Activated B cell treated with CpG ODN at 0.5 μM for 24 hours (primary cell): Measurements from ENCODE around the gene TMA7. TPM values are rescaled to one million over a fixed set of nuclear protein-coding genes. Genes with fewer than 3 reads are reported as not detected.

Experiments used
- ATAC-seq: fragments of 200-7000 bp; cut with Tn5 transposase; one replicate; pipeline ENCODE4 v1.10.0; 2021; ENCODE audit warnings: low read depth, mild to moderate bottlenecking, moderate library complexity
- CTCF ChIA-PET: fragments of 350-600 bp; sonication (Branson Sonifier 250); formaldehyde crosslinking; loops from one replicate; lab custom pipeline; 2021; ENCODE audit warnings: antibody characterized with exemption; lab: Charles Lee
- POLR2A ChIA-PET: fragments of 350-600 bp; sonication (Branson Sonifier 250); formaldehyde crosslinking; loops from one replicate; lab custom pipeline; 2021; ENCODE audit warnings: antibody characterized with exemption; lab: Charles Lee
- DNase-seq: peaks from one replicate; pipeline ENCODE4 v3.0.0; 2022
- H3K27ac Mint-ChIP-seq: one replicate; pipeline ENCODE4 v1.8.0; 2020; ENCODE audit warnings: mixed read lengths
- H3K27me3 Mint-ChIP-seq: one replicate; pipeline ENCODE4 v1.8.0; 2021; ENCODE audit warnings: mixed read lengths
- H3K36me3 Mint-ChIP-seq: one replicate; pipeline ENCODE4 v1.8.0; 2021; ENCODE audit warnings: low read depth, mixed read lengths
- H3K4me1 Mint-ChIP-seq: one replicate; pipeline ENCODE4 v1.8.0; 2021; ENCODE audit warnings: mixed read lengths
- H3K4me3 Mint-ChIP-seq: one replicate; pipeline ENCODE4 v1.8.0; 2020; ENCODE audit warnings: mild to moderate bottlenecking, mixed read lengths
- H3K9me3 Mint-ChIP-seq: one replicate; pipeline ENCODE4 v1.8.0; 2020; ENCODE audit warnings: mixed read lengths
- CTCF ChIP-seq: fragments of 200-600 bp; IDR thresholded peaks from one replicate; pipeline ENCODE4 v1.8.0; 2022; ENCODE audit warnings: antibody characterized with exemption, mild to moderate bottlenecking
- intact Hi-C: fragments of 100-400 bp; cut with micrococcal nuclease; formaldehyde crosslinking; loops from one replicate; pipeline ENCODE4 v1.15.1; 2024
- total RNA-seq: library from RNA; stranded (reverse); gene quantifications from 2 replicates; pipeline ENCODE4 v1.2.3, GENCODE V29; 2022

Gene TMA7
- total RNA-seq, 1 donor from 2014 or later = 216 TPM

- TF ChIP-seq CTCF = no peak
- H3K9me3 Mint-ChIP-seq = no peaks in the 10 kb centered on the region
- POLR2A ChIA-PET = no interaction called here
Measured at GRCh38 chr3:48415251-48415953, 24.7 kb upstream of the TMA7 start.

GRCh38 chr3:48416091-48416505, 24.0 kb upstream of the TMA7 start:
- H3K27ac Mint-ChIP-seq = no peak overlapping the region
- H3K4me1 Mint-ChIP-seq = no peaks in the 10 kb centered on the region
- DNase-seq (no peak), ATAC-seq (no peak)
- H3K9me3 Mint-ChIP-seq = no peaks in the 10 kb centered on the region
- H3K4me3 Mint-ChIP-seq = no peak overlapping the region
- intact Hi-C loops = no loop called here
- POLR2A ChIA-PET = no interaction called here
- H3K36me3 Mint-ChIP-seq = no peaks in the 10 kb centered on the region
- no peaks in the 10 kb centered on the region for H3K27me3 Mint-ChIP-seq
- CTCF ChIA-PET = interaction anchor here (0.6 to 3.1 kb wide), 2 partner anchors 20 to 1084 kb away, joined by 3 to 8 read pairs; no protein-coding TSS in a partner anchor
- TF ChIP-seq CTCF = no peak

More at GRCh38 chr3:48415251-48415953, 24.7 kb upstream of the TMA7 start:
- Mint-ChIP-seq H3K27me3 (no peaks in the 10 kb centered on the region), H3K4me1 (no peaks in the 10 kb centered on the region), H3K4me3 (no peak overlapping the region), H3K36me3 (no peaks in the 10 kb centered on the region), H3K27ac (no peak overlapping the region)
- intact Hi-C loops = no loop called here
- ATAC-seq (no peak), DNase-seq (no peak)
- CTCF ChIA-PET = interaction anchor here (3.1 kb wide), 1 partner anchor 21 kb away, joined by 8 read pairs; no protein-coding TSS in a partner anchor

GRCh38 chr3:48416546-48416945, 23.5 kb upstream of the TMA7 start:
- Mint-ChIP-seq H3K36me3 (no peaks in the 10 kb centered on the region), H3K9me3 (no peaks in the 10 kb centered on the region), H3K27me3 (no peaks in the 10 kb centered on the region), H3K27ac (no peak overlapping the region), H3K4me1 (no peaks in the 10 kb centered on the region), H3K4me3 (no peak overlapping the region)
- DNase-seq (no peak), ATAC-seq (no peak)
- CTCF ChIA-PET = interaction anchor here (0.6 to 3.1 kb wide), 2 partner anchors 20 to 1084 kb away, joined by 3 to 8 read pairs; no protein-coding TSS in a partner anchor
- POLR2A ChIA-PET = no interaction called here
- intact Hi-C loops = no loop called here
- no peak for TF ChIP-seq CTCF

- ATAC-seq = no peak
- Mint-ChIP-seq H3K9me3 (no peaks in the 10 kb centered on the region), H3K27me3 (no peaks in the 10 kb centered on the region), H3K27ac (no peak overlapping the region), H3K4me1 (no peaks in the 10 kb centered on the region), H3K36me3 (no peaks in the 10 kb centered on the region), H3K4me3 (no peak overlapping the region)
- intact Hi-C loops = no loop called here
- ChIA-PET POLR2A (interaction anchor here (0.5 to 0.6 kb wide), 2 partner anchors 35 to 94 kb away, joined by 4 to 6 read pairs; no protein-coding TSS in a partner anchor), CTCF (interaction anchor here (3.1 kb wide), 1 partner anchor 18 kb away, joined by 8 read pairs; no protein-coding TSS in a partner anchor)
- no peak for DNase-seq
- TF ChIP-seq CTCF = no peak
Measured at GRCh38 chr3:48417529-48418108, 22.4 kb upstream of the TMA7 start.

GRCh38 chr3:48418140-48418539, 21.9 kb upstream of the TMA7 start:
- H3K36me3 Mint-ChIP-seq = no peaks in the 10 kb centered on the region
- ATAC-seq (no peak), DNase-seq (no peak)
- intact Hi-C loops = no loop called here
- no peak for TF ChIP-seq CTCF
- no peak overlapping the region for H3K27ac Mint-ChIP-seq
- H3K27me3 Mint-ChIP-seq = no peaks in the 10 kb centered on the region
- CTCF ChIA-PET = no interaction called here
- H3K4me3 Mint-ChIP-seq = no peak overlapping the region
- H3K9me3 Mint-ChIP-seq = no peaks in the 10 kb centered on the region
- POLR2A ChIA-PET = interaction anchor here (0.5 kb wide), 1 partner anchor 35 kb away, joined by 4 read pairs; no protein-coding TSS in a partner anchor
- H3K4me1 Mint-ChIP-seq = no peaks in the 10 kb centered on the region
